Gastroesophageal sphincter (tissue), 4 donors: ENCODE measurements around the gene EXOC3L1. TPM values are rescaled to one million over a fixed set of nuclear protein-coding genes. Genes with fewer than 3 reads are reported as not detected.

Source experiments
- ATAC-seq: fragments of 150-250 bp; one replicate; pipeline ENCODE4 v1.9.1; 2016; ENCODE audit warnings: mild to moderate bottlenecking, moderate library complexity
- H3K27ac ChIP-seq, 4 donors: fragments of 200-600 bp; sonication (generic) in 3 of 4; 1 replicate in 3 of 4; 2 replicates in 1 of 4; pipeline ENCODE4 v1.5.1; 2016 to 2019
- H3K27me3 ChIP-seq: fragments of 200-600 bp; sonication (generic); one replicate; pipeline ENCODE4 v1.5.1; 2019
- H3K36me3 ChIP-seq, 2 donors: fragments of 200-600 bp; sonication (generic); one replicate each; pipeline ENCODE4 v1.5.1; 2019; ENCODE audit warnings: control low read depth in 1 of 2
- H3K4me1 ChIP-seq, 3 donors: fragments of 200-600 bp; sonication (generic); 1 replicate in 2 of 3; 2 replicates in 1 of 3; pipeline ENCODE4 v1.5.1; 2016 to 2019; ENCODE audit warnings: control low read depth in 2 of 3
- H3K4me3 ChIP-seq, 2 donors: fragments of 200-600 bp; sonication (generic); one replicate each; pipeline ENCODE4 v1.5.1; 2019; ENCODE audit warnings: mild to moderate bottlenecking in 1 of 2, moderate library complexity in 1 of 2
- H3K9me3 ChIP-seq, 3 donors: fragments of 200-600 bp; sonication (generic); one replicate each; pipeline ENCODE4 v1.5.1; 2017 to 2019; ENCODE audit warnings: control low read depth in 2 of 3
- CTCF ChIP-seq, 4 experiments: fragments of 200-600 bp in 2 of 4; fragments of 450-650 bp in 2 of 4; sonication (generic) in 1 of 4; IDR thresholded peaks; one replicate each; pipeline ENCODE4 v1.5.1; 2017 to 2019; ENCODE audit warnings: antibody characterized with exemption in 4 of 4, mild to moderate bottlenecking in 2 of 4, moderate library complexity in 2 of 4
- EP300 ChIP-seq: sonication (generic); formaldehyde crosslinking; IDR thresholded peaks from one replicate; pipeline ENCODE4 v1.6.1; 2017; ENCODE audit warnings: antibody characterized with exemption, mild to moderate bottlenecking
- POLR2A ChIP-seq, 2 donors: fragments of 450-650 bp; IDR thresholded peaks; one replicate each; pipeline ENCODE4 v1.6.1; 2017; ENCODE audit warnings: antibody characterized with exemption in 2 of 2, mild to moderate bottlenecking in 2 of 2, moderate library complexity in 1 of 2
- POLR2AphosphoS5 ChIP-seq: sonication (generic); formaldehyde crosslinking; IDR thresholded peaks from one replicate; pipeline ENCODE4 v1.6.1; 2017; ENCODE audit warnings: antibody characterized with exemption
- WGBS, 2 donors: methylation state at CpG; one replicate each; pipeline ENCODE4 v1.1.5; 2018; ENCODE audit warnings: low coverage in 1 of 2; 5-methylcytosine and 5-hydroxymethylcytosine counted together
- total RNA-seq, 4 donors: library from RNA; depleted of rRNA; stranded (reverse); fragments of >200 nt; gene quantifications; one replicate each; pipeline ENCODE4 v1.1.0, GENCODE V29; 2016

Gene EXOC3L1
- total RNA-seq, 4 donors from 2014 or later: 1.6 to 6.1 (median 2.6) TPM

- no CpG with 5 or more reads among the region's 43 CpGs for WGBS, 2 donors
- H3K9me3 ChIP-seq: no peaks in the 10 kb centered on the region
- TF ChIP-seq EP300 (no peak), CTCF (IDR thresholded peaks at IDR 0.05) (peak in 3 of 4 experiments; percentile 88 to 91 (median 90)), POLR2AphosphoS5 (peak; percentile 80)
- no peaks in the 10 kb centered on the region for H3K27me3 ChIP-seq
- peak overlapping the region in 3 of 4 donors; percentile 96 to 98 (median 97) for H3K27ac ChIP-seq
- no peaks in the 10 kb centered on the region for H3K36me3 ChIP-seq
- H3K4me1 ChIP-seq: peaks cover 0 to 53% (median 21%) of the 10 kb centered on the region in 3 donors
- ATAC-seq: peak; percentile 45
- peak overlapping the region in 1 of 2 donors; percentile 80 for H3K4me3 ChIP-seq
Measured at GRCh38 chr16:67184995-67185650, 4.8 kb downstream of the EXOC3L1 start.

- no peaks in the 10 kb centered on the region for H3K27me3 ChIP-seq
- H3K27ac ChIP-seq: peak overlapping the region; percentile 90 to 98 (median 96)
- no peaks in the 10 kb centered on the region for H3K9me3 ChIP-seq
- 0% methylated on average over 3 of the region's 59 CpGs; no CpG with 5 or more reads in 1 of the 2 donors for WGBS, 2 donors
- peaks cover 0 to 59% (median 21%) of the 10 kb centered on the region in 3 donors for H3K4me1 ChIP-seq
- peak overlapping the region; percentile 64 to 80 for H3K4me3 ChIP-seq
- TF ChIP-seq POLR2A (IDR thresholded peaks at IDR 0.05): no peak
- TF ChIP-seq POLR2AphosphoS5: no peak
- TF ChIP-seq CTCF (IDR thresholded peaks at IDR 0.05): peak in 1 of 4 experiments; percentile 7
- TF ChIP-seq EP300: no peak
- ATAC-seq: no peak
- no peaks in the 10 kb centered on the region for H3K36me3 ChIP-seq
Measured at GRCh38 chr16:67184453-67184994, 5.4 kb downstream of the EXOC3L1 start.

GRCh38 chr16:67183627-67184452, 6.1 kb downstream of the EXOC3L1 start, which contains the start of gene MATCAP1:
Gene MATCAP1 (minus strand): TSS chr16:67183963. CDS start chr16:67180610, 3,353 bp downstream.
- H3K27me3 ChIP-seq: no peaks in the 10 kb centered on the region
- H3K4me1 ChIP-seq: peaks cover 0 to 66% (median 21%) of the 10 kb centered on the region in 3 donors
- WGBS, 2 donors: 0% methylated on average over 5 of the region's 77 CpGs; no CpG with 5 or more reads in 1 of the 2 donors

GRCh38 chr16:67183284-67183626, 6.7 kb downstream of the EXOC3L1 start:
- H3K36me3 ChIP-seq: no peaks in the 10 kb centered on the region
- H3K27me3 ChIP-seq: no peaks in the 10 kb centered on the region
- peaks cover 0 to 72% (median 21%) of the 10 kb centered on the region in 3 donors for H3K4me1 ChIP-seq
- 9 to 40% methylated on average over 1 to 3 of the region's 11 CpGs for WGBS, 2 donors
- no peak for ATAC-seq
- H3K27ac ChIP-seq: peak overlapping the region in 3 of 4 donors; percentile 96 to 98 (median 97)
- no peak for TF ChIP-seq CTCF (IDR thresholded peaks at IDR 0.05)
- no peak for TF ChIP-seq EP300
- TF ChIP-seq POLR2AphosphoS5: no peak
- TF ChIP-seq POLR2A (IDR thresholded peaks at IDR 0.05): no peak
- H3K4me3 ChIP-seq: peak overlapping the region; percentile 64 to 80
- no peaks in the 10 kb centered on the region for H3K9me3 ChIP-seq

More at GRCh38 chr16:67183627-67184452, 6.1 kb downstream of the EXOC3L1 start, which contains the start of gene MATCAP1:
- Histone ChIP-seq H3K27ac (peak within 1 kb of the TSS; percentile 90 to 98 (median 96)), H3K4me3 (peak within 1 kb of the TSS; percentile 64 to 80), H3K9me3 (no peaks in the 10 kb centered on the region), H3K36me3 (no peaks in the 10 kb centered on the region)
- TF ChIP-seq POLR2AphosphoS5 (peak; percentile 68), CTCF (IDR thresholded peaks at IDR 0.05) (peak in 1 of 4 experiments; percentile 7), POLR2A (IDR thresholded peaks at IDR 0.05) (peak; percentile 27 to 44), EP300 (no peak)
- peak; percentile 95 for ATAC-seq
